CD14-positive monocyte (primary cell): Measurements from ENCODE around the gene FEM1C. TPM values are rescaled to one million over a fixed set of nuclear protein-coding genes. Genes with fewer than 3 reads are reported as not detected.

ENCODE experiments used
- DNase-seq, 3 donors: peaks; one replicate each; pipeline ENCODE4 v3.0.0-alpha.2; 2011 to 2022
- H2AFZ ChIP-seq: 2 replicates; pipeline ENCODE4 v1.6.0; 2012; ENCODE audit warnings: mild to moderate bottlenecking, low read depth, low read length, inconsistent platforms; ENCODE audit not compliant: insufficient read depth, poor library complexity, severe bottlenecking
- H3K27ac ChIP-seq, 2 donors: 1 replicate in 1 of 2; 2 replicates in 1 of 2; pipeline ENCODE4 v1.5.1; 2012 to 2013; ENCODE audit warnings: low read length in 2 of 2, control low read depth in 1 of 2, inconsistent platforms in 1 of 2, low read depth in 1 of 2, mild to moderate bottlenecking in 1 of 2
- H3K27me3 ChIP-seq, 2 donors: one replicate each; pipeline versions ENCODE4 v1.6.0 to v1.6.1; 2011 to 2013; ENCODE audit warnings: low read length in 2 of 2; ENCODE audit not compliant: control insufficient read depth in 2 of 2, insufficient read depth in 2 of 2
- H3K36me3 ChIP-seq, 2 donors: replicated peaks in 1 of 2; 1 replicate in 1 of 2; 2 replicates in 1 of 2; pipeline versions ENCODE4 v1.5.1 to v1.6.1; 2012 to 2013; ENCODE audit warnings: low read length in 2 of 2, control low read depth in 1 of 2, inconsistent platforms in 1 of 2, mild to moderate bottlenecking in 1 of 2; ENCODE audit not compliant: insufficient read depth in 2 of 2, control insufficient read depth in 1 of 2
- H3K4me1 ChIP-seq, 2 donors: 1 replicate in 1 of 2; 2 replicates in 1 of 2; pipeline versions ENCODE4 v1.5.1 to v1.6.1; 2012 to 2013; ENCODE audit warnings: low read length in 2 of 2, control low read depth in 1 of 2, inconsistent platforms in 1 of 2, mild to moderate bottlenecking in 1 of 2, moderate library complexity in 1 of 2; ENCODE audit not compliant: insufficient read depth in 2 of 2, control insufficient read depth in 1 of 2
- H3K4me2 ChIP-seq: replicated peaks from 2 replicates; pipeline ENCODE3; 2012; ENCODE audit warnings: low read length, moderate library complexity, mild to moderate bottlenecking; ENCODE audit not compliant: poor library complexity, severe bottlenecking; ENCODE audit errors: extremely low read depth
- H3K4me3 ChIP-seq, 3 experiments: fragments of 200-600 bp in 1 of 3; sonication (generic) in 1 of 3; replicated peaks in 1 of 3; 1 replicate in 2 of 3; 2 replicates in 1 of 3; pipeline ENCODE4 v1.5.1; 2011 to 2013; ENCODE audit warnings: low read length in 3 of 3, mild to moderate bottlenecking in 3 of 3, control low read depth in 2 of 3, low read depth in 2 of 3, inconsistent platforms in 1 of 3, moderate library complexity in 1 of 3
- H3K79me2 ChIP-seq: 2 replicates; pipeline ENCODE4 v1.6.0; 2012; ENCODE audit warnings: mild to moderate bottlenecking, control low read depth, inconsistent platforms, low read length, moderate library complexity; ENCODE audit not compliant: insufficient read depth
- H3K9ac ChIP-seq: 2 replicates; pipeline ENCODE4 v1.6.0; 2017; ENCODE audit warnings: low read length, mild to moderate bottlenecking; ENCODE audit not compliant: insufficient read depth, poor library complexity, severe bottlenecking
- H3K9me3 ChIP-seq, 2 donors: replicated peaks in 1 of 2; 1 replicate in 1 of 2; 2 replicates in 1 of 2; pipeline versions ENCODE4 v1.5.1 to v1.6.1; 2012 to 2013; ENCODE audit warnings: low read length in 2 of 2, control low read depth in 1 of 2; ENCODE audit not compliant: control insufficient read depth in 1 of 2, insufficient read depth in 1 of 2
- H4K20me1 ChIP-seq: 2 replicates; pipeline ENCODE4 v1.6.0; 2012; ENCODE audit warnings: mild to moderate bottlenecking, low read length, control low read depth, moderate library complexity; ENCODE audit not compliant: insufficient read depth
- H3K27ac Mint-ChIP-seq, 7 donors: one replicate each; pipeline ENCODE4 v1.8.0; 2020; ENCODE audit warnings: mild to moderate bottlenecking in 7 of 7, mixed read lengths in 7 of 7, moderate library complexity in 6 of 7, inconsistent platforms in 2 of 7
- H3K27me3 Mint-ChIP-seq, 3 donors: one replicate each; pipeline ENCODE4 v1.8.0; 2021 to 2022; ENCODE audit warnings: low read depth in 3 of 3, mild to moderate bottlenecking in 3 of 3, mixed read lengths in 3 of 3, moderate library complexity in 3 of 3, inconsistent platforms in 1 of 3
- H3K36me3 Mint-ChIP-seq, 2 donors: one replicate each; pipeline ENCODE4 v1.8.0; 2020; ENCODE audit warnings: mixed read lengths in 2 of 2, inconsistent platforms in 1 of 2, mild to moderate bottlenecking in 1 of 2
- H3K4me1 Mint-ChIP-seq: one replicate; pipeline ENCODE4 v1.8.0; 2020; ENCODE audit warnings: mild to moderate bottlenecking, mixed read lengths
- H3K4me3 Mint-ChIP-seq, 2 donors: one replicate each; pipeline ENCODE4 v1.8.0; 2020; ENCODE audit warnings: mild to moderate bottlenecking in 2 of 2, mixed read lengths in 2 of 2, moderate library complexity in 1 of 2
- H3K9me3 Mint-ChIP-seq, 7 donors: one replicate each; pipeline ENCODE4 v1.8.0; 2020 to 2022; ENCODE audit warnings: mixed read lengths in 7 of 7, mild to moderate bottlenecking in 6 of 7, moderate library complexity in 6 of 7, inconsistent platforms in 2 of 7
- CTCF ChIP-seq: fragments of 200-600 bp; IDR thresholded peaks from one replicate; pipeline ENCODE4 v1.8.0; 2022; ENCODE audit warnings: antibody characterized with exemption, mild to moderate bottlenecking
- WGBS: methylation state at CpG from one replicate; pipeline ENCODE4 v1.1.5; 2013; ENCODE audit warnings: missing lambda C conversion rate; ENCODE audit not compliant: insufficient coverage; 5-methylcytosine and 5-hydroxymethylcytosine counted together
- intact Hi-C, 2 donors: fragments of 100-400 bp; cut with micrococcal nuclease; formaldehyde crosslinking; loops; one replicate each; pipeline versions ENCODE4 v1.15.0 to v1.15.1; 2023
- polyA plus RNA-seq, 3 donors: library from polyadenylated mRNA; depleted of rRNA in 1 of 3; unstranded in 2 of 3; stranded (reverse) in 1 of 3; fragments of 300-500 nt in 2 of 3; fragments of >200 nt in 1 of 3; fragmentation: Illumina TruSeq in 2 of 3; gene quantifications; 1 replicate in 2 of 3; 2 replicates in 1 of 3; pipeline ENCODE4 v1.2.3, GENCODE V29; 2012 to 2021

Gene FEM1C
- polyA plus RNA-seq, 3 donors: 2.5 to 18.2 (median 2.6) TPM

GRCh38 chr5:115589043-115589442 lies 44.5 kb upstream of the FEM1C start:
- no peak for TF ChIP-seq CTCF
- no peaks in the 10 kb centered on the region for H3K9me3 ChIP-seq
- H3K9me3 Mint-ChIP-seq: no peaks in the 10 kb centered on the region
- intact Hi-C loops: loop anchor here in 1 of 2 donors (5.0 to 10.0 kb wide), 2 partner anchors 54 to 277 kb away; no protein-coding TSS in a partner anchor
- peaks cover 100% of the 10 kb centered on the region for H4K20me1 ChIP-seq
- peaks cover 0 to 2% (median 1%) of the 10 kb centered on the region in 3 donors for H3K27me3 Mint-ChIP-seq
- H2AFZ ChIP-seq: no peak overlapping the region
- no peak overlapping the region for H3K27ac ChIP-seq
- H3K4me2 ChIP-seq: no peak overlapping the region
- no peak overlapping the region for H3K27ac Mint-ChIP-seq
- H3K36me3 Mint-ChIP-seq: peaks cover 19 to 22% of the 10 kb centered on the region in 2 donors
- H3K4me1 Mint-ChIP-seq: peaks cover 5% of the 10 kb centered on the region
- peaks cover 4 to 36% of the 10 kb centered on the region in 2 donors for H3K36me3 ChIP-seq
- WGBS: no CpG with 5 or more reads among the region's 3 CpGs
- peaks cover 0 to 3% of the 10 kb centered on the region in 2 donors for H3K4me1 ChIP-seq
- H3K9ac ChIP-seq: no peak overlapping the region
- H3K4me3 Mint-ChIP-seq: no peak overlapping the region
- H3K79me2 ChIP-seq: peaks cover 90% of the 10 kb centered on the region
- no peaks in the 10 kb centered on the region for H3K27me3 ChIP-seq
- H3K4me3 ChIP-seq: no peak overlapping the region
- no peak for DNase-seq

- no peaks in the 10 kb centered on the region for H3K9me3 ChIP-seq
- peaks cover 21 to 23% of the 10 kb centered on the region in 2 donors for H3K36me3 Mint-ChIP-seq
- H3K9ac ChIP-seq: no peak overlapping the region
- H3K27me3 Mint-ChIP-seq: peaks cover 0 to 2% (median 1%) of the 10 kb centered on the region in 3 donors
- H3K9me3 Mint-ChIP-seq: no peaks in the 10 kb centered on the region
- peaks cover 90% of the 10 kb centered on the region for H3K79me2 ChIP-seq
- H3K4me1 Mint-ChIP-seq: peaks cover 6% of the 10 kb centered on the region
- TF ChIP-seq CTCF: no peak
- H3K27ac ChIP-seq: no peak overlapping the region
- peaks cover 100% of the 10 kb centered on the region for H4K20me1 ChIP-seq
- H3K4me1 ChIP-seq: peaks cover 0 to 3% of the 10 kb centered on the region in 2 donors
- intact Hi-C loops: loop anchor here in 1 of 2 donors (5.0 to 10.0 kb wide), 2 partner anchors 54 to 276 kb away; no protein-coding TSS in a partner anchor
- no peak for DNase-seq
- whole genome bisulfite sequencing: no CpG with 5 or more reads among the region's 4 CpGs
- H3K27ac Mint-ChIP-seq: peak overlapping the region in 1 of 7 donors; percentile 16
- H2AFZ ChIP-seq: no peak overlapping the region
- H3K4me3 ChIP-seq: no peak overlapping the region
- H3K4me2 ChIP-seq: no peak overlapping the region
- H3K4me3 Mint-ChIP-seq: no peak overlapping the region
- no peaks in the 10 kb centered on the region for H3K27me3 ChIP-seq
- H3K36me3 ChIP-seq: peaks cover 4 to 37% of the 10 kb centered on the region in 2 donors
Measured at GRCh38 chr5:115588640-115589039, 44.1 kb upstream of the FEM1C start.
